HG03196 (cell line): ENCODE data around the gene ZNF679.
"Not testable (repeated sequence)": the region's sequence is repeated elsewhere in the genome, so short reads cannot be mapped to it uniquely, and the experiment has no call there.

Experiments used
- ATAC-seq: cut with Tn5 transposase; IDR thresholded peaks from one replicate; pipeline ENCODE4 v1.9.1; 2021; ENCODE audit not compliant: unreplicated experiment

Gene ZNF679

DNA sequence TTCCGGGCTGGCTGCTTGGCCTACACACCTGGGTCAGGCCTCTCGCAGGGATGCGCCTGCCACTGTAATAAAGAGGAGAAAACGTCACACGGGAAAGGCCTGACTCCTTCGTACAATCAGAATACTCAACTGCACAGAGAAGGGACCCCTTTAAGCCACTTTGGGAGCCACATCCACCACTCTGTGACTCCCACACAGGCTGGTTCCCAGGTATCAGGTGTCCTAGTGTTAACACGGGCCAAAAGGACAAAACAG is 79.7 kb downstream of the ZNF679 start:
- ATAC-seq: no peak

DNA sequence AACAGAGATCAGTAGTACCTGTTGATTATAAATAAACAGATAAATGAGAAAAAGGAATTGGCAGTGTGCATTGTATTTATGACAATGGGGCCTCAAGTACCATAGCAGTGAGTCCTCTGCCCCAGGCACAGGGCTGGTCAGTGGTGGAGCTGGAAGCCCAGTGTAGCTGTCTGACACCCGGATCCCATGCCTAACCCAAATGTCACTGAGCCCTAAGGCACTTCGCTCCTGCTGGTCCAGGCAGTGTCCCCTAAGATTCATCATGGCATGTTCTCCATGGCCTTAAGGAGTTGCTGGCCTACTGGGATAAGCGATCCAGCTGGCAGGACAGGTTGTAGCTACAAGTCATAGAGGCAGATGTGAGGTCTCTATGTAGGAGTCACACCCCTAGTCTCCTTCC is 82.2 kb downstream of the ZNF679 start:
- no peak for ATAC-seq

DNA sequence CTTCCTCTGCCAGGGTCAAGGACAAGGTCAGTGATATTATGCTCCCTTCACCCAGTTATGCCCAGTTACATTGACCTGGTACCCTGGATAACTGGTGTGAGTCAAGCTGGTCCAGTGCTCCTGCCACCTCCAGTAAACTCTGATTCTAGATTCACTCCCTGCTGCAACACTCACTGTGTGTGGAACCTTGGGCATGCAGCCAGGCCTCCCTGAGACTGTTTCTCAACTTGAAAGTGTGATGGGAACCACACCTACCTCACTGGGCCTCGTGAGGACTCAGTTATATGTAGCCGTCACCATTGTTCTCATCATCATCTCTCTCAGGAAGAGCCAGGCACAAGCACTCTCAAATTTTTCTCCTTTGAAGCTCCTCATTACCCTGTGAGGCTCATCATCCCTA is 84.6 kb downstream of the ZNF679 start:
- ATAC-seq: no peak

DNA sequence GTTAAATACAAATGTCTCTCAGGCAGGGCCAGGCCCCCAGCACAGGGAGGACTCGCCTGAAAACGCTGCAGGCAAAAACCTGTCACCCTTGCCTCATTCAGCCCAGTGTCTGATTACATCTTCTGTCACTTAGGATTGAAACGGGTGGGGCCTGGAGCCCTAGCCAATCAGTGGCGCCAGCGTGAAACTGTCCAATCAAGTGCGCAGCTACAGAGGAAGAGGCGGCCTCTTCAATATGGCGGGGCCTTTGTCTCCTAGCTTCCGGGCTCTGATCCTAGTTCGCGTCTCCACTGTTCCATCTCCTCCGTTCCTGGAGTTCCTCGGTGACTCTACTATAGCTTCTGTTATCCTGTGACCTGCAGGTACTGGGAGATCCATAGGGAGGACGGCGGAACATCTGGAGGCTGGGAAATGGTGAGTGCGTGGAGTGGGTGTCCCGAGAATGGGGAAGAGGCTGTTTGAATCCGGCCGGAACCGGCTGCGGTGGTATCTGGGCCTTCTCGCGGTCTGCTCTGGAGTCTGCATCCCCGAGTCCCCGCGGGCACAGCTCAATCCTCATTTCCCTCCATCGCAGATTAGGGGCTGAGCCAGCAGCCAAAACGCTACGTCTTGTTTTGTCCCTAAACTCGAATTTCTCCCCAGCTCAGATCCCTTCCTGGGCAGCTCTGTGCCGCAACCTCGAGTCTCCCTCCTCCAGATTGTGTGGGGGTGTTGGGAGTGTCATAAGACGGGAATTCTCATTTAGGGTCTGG is 85.6 kb downstream of the ZNF679 start, which contains the start of gene ZNF736:
Gene ZNF736 (plus strand): TSS at position 222 of the 752 bp plus-strand sequence. CDS start 190 bp downstream, at position 412.
- peak; percentile 100 for ATAC-seq

DNA sequence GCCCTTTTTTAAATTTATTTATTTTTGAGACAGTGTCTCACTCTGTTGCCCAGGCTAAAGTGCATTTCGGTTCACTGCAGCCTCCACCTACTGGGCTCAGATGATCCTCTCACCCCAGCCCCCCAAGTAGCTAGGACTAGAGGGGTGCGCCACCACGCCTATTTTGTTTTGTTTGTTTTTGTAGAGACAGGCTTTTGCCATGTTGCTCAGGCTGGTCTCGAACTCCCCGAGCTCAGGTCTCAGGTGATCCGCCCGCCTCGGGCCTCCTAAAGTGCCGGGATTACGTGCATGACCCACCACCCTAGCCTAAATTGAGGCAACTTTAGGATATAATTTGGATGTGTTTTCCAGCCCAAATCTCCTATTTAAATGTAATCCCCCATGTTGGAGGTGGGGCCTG is 86.3 kb downstream of the ZNF679 start:
- ATAC-seq: no peak

DNA sequence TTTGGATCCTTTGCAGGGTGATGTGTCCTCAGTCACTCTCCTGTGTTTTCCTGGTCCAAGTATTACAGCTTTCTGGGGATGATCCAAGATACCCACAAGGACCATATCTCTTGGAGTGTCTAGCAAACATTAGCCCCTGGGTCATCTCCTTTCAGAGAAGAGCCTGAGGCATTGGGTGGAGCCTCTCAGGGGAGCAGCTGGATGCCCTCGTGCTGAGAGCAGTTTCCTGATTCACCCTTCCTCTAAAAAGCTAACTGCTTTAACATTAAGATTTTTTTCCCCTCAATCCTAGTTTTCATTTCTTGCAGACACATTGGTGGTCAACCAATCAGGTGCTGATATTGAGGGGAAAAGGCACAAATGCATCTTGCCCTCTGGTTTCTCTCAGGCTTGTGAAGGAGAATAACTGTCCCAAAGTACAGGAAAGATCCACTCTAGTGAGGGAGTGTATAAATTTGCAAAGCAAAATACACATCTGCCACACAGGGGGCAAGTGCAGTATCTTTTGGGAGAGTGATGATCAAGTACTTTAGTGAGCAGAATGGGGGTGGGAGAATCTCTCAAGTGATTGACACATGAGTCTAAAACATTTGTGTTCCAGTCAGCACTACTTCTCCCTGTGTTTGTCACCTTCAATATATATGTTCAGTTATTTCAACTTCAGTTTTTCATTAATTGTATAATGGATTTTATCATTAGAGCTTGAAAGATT is 87.9 kb downstream of the ZNF679 start:
- not testable (repeated sequence) for ATAC-seq
